DMS114 treated with DMSO at 0.1 percent for 48 hours (cell line): ENCODE measurements around the gene ARHGAP35.

Experiments
- DNase-seq: peaks from one replicate; lab custom pipeline; 2025; ENCODE audit not compliant: unreplicated experiment; lab: John Stamatoyannopoulos, UW

The ARHGAP35 gene

DNA sequence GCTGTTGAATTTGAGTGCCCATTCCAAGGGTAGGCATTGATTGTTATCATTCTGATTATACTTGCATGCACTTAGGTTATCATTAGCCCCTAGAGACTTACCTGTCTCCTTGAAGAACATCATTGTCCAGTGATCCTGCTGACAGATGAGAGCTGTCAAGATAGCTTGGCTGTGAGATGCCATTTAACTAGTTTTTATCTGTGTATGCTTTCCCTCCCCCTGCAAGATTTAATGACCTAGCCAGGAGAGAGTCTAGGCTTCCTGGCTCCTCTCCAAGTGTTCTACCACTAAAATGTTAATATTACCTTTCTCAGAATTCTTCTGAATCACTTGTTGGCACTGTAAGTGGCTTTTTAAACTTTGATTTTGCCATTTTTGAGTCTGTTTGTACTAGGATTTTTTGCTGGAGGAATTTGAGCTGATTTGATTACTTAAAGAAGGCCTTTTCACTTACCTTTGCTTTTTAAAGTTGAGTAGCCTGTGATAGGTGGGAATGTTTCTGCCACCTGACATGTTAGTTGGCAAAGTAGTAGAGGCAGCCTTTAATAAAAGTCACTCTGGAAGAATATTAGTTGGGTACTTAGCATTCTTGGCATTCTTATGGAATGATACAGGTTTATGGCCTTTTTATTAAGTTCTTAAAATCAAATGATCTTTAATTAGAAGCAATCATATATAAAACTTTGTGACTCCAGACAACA lies 41.1 kb downstream of the ARHGAP35 start:
- no peak for DNase-seq

- no peak for DNase-seq
These were observed 41.6 kb downstream of the ARHGAP35 start for GRCh38 chr19:46902402-46902766.

DNA sequence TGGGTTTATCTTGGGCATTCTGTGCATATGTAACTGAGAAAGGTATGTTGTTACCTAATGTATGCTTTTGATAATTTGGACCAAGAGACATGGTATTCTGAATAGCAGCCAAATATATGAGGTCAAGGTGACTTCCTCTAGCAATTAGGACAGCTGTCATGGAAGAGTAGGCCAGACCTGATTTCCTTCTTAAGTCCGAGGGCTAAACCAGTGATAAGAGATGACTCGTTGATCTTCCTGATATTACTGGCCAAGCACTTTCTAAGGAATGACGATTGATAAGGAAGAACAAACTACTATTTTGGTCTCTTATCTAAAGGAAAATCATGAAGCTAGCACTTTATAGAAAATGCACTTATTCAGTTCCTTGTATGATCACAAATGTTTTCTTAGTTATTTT lies 42.7 kb downstream of the ARHGAP35 start:
- DNase-seq = no peak

DNA sequence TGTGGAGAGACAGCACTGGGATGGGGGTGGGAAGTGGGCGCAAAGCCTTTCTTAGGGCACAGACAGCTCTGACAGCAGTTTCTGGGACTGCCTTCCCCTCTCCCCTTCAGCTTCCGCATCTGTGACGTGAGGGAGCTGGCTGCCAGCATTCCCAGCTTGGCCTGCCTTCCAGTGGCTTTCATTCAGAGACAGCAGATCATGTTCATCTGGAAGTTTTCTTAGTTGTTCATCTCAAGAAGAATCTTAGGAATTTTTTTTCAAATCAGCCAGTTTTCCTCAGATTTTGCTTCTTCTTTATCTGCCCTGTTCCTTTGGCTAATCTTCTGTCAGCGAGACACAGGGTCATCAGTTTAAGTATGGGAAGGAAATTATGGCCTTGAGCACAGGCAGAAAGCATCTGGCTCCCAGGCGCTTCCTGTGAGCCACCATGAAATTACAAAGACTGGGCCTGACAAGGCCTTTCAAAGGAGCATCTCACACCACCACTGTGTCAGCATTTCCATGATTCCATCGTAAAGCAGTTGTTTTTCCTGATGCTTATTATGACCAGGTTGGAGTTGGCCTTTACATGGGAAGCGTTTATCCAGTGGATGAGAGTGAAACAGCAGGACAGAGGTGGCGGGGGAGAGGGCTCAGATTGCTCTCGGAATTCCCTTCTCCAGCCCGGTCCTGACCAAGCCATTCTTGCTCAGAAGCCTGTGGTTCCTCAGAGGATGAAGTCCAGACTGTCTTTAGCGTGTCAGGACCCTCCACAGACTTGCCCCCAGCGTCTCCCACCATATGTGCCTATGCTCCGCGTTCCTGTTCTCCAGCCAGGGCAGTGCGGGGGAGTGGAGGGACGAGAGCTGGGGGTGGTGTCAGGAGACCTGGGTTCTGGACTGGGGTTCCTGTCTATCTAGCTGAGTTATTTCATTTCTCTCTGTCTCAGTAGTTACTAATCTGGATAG lies 43.6 kb downstream of the ARHGAP35 start:
- DNase-seq = no peak

DNA sequence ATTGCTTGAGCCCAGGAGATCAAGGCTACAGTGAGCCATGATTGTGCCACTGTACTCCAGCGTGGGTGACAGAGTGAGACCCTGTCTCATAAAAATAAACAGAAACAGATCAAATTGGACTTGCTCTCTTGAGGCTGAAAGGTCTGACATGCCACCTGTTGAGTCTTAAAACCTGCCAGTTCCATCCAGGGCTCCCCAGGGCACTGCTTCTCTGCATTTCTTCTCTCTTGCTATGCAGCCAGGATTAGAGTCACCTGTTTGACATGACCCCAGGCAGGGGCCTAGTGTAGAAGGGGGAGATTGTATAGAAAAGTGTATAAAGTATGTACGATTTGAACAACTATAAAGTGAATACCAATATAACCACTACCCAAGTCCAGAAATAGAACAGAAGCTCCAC lies 45.4 kb downstream of the ARHGAP35 start:
- DNase-seq = no peak

DNA sequence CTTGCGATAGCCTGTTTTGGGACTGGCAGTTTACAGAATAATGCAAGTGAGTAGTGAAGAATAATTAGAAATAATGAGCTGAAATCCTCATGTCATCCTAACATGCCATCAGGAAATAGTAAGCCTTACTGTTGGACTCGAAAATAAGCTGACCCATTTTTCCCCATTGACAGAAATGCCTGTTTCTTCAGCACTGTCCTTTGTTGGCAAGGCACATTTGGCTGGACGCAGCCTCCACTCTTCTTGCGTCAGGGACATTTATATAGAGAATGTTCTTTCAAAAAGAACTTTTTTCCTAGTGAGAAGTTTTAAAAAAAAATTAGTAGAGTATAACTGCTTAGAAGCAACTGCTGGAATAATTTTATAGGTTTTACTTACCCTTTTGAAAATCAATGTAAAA lies 47.1 kb downstream of the ARHGAP35 start:
- no peak for DNase-seq

DNA sequence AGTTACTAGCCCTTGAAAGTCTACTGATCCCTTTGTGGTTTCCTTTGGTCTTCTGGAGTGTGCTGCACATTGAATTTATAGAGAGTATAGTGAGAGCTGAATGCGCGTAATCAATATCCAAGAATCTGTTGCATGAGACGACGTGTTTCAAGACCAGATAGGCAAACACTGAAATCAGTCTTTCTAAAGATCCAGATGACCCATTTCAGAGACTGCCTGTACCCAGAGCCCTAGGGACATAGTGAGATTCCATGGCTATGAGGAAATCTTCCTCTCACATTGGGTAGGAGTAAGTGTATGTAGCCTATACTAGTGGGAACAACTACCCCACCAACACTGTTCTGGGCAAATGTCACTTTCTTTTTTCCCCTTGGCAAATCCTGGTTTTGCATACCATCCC lies 48.6 kb downstream of the ARHGAP35 start:
- DNase-seq = no peak
